SU-DHL-6 (cell line): Measurements from ENCODE around the gene CARHSP1.

ENCODE experiments used
- CTCF ChIP-seq: fragments of 200-600 bp; sonication (generic); IDR thresholded peaks from one replicate; pipeline ENCODE4 v1.5.1; 2017; ENCODE audit warnings: antibody characterized with exemption, mild to moderate bottlenecking, low read length, moderate library complexity; ENCODE audit not compliant: insufficient read depth, poor library complexity, severe bottlenecking
- EZH2phosphoT487 ChIP-seq: fragments of 200-600 bp; sonication (generic), shearing (Covaris generic); conservative IDR thresholded peaks from 2 replicates; pipeline ENCODE4 v1.6.1; 2018; ENCODE audit warnings: mild to moderate bottlenecking, antibody characterized with exemption, low read length, moderate library complexity, mixed read lengths

GRCh38 chr16:8828541-8829165 lies 40.2 kb downstream of the CARHSP1 start:
- no peak for TF ChIP-seq CTCF
- TF ChIP-seq EZH2phosphoT487, result no peak
